Cardiac muscle cell (in vitro differentiated cells and primary cell): Measurements from ENCODE around the gene SORBS2. TPM values are rescaled to one million over a fixed set of nuclear protein-coding genes. Genes with fewer than 3 reads are reported as not detected.

Experiments
- DNase-seq, 2 donors: peaks; one replicate each; pipeline versions ENCODE4 v3.0.0 to v3.0.0-alpha.2; 2010 to 2017; ENCODE audit warnings: low read depth in 1 of 2, low spot score in 1 of 2
- H3K27ac ChIP-seq: fragments of 200-600 bp; sonication (generic); 2 replicates; pipeline ENCODE4 v1.5.1; 2016
- H3K27me3 ChIP-seq: fragments of 200-600 bp; sonication (generic); 2 replicates; pipeline ENCODE4 v1.6.0; 2016; ENCODE audit warnings: control low read depth
- H3K36me3 ChIP-seq: fragments of 200-600 bp; sonication (generic); 2 replicates; pipeline ENCODE4 v1.5.1; 2016; ENCODE audit warnings: control low read depth
- H3K4me1 ChIP-seq: fragments of 200-600 bp; sonication (generic); 2 replicates; pipeline ENCODE4 v1.8.1; 2017; ENCODE audit warnings: low read depth, mild to moderate bottlenecking, mixed run types
- H3K4me3 ChIP-seq: fragments of 200-600 bp; sonication (generic); 2 replicates; pipeline ENCODE4 v1.5.1; 2016; ENCODE audit warnings: mild to moderate bottlenecking
- H3K9me3 ChIP-seq: fragments of 200-600 bp; sonication (generic); 2 replicates; pipeline ENCODE4 v1.5.1; 2017; ENCODE audit warnings: low read depth, mild to moderate bottlenecking, control low read depth
- CTCF ChIP-seq: IDR thresholded peaks from 2 replicates; pipeline ENCODE4 v1.5.1; 2012; ENCODE audit warnings: low read depth, mild to moderate bottlenecking, low read length
- polyA plus RNA-seq: library from polyadenylated mRNA; unstranded; fragments of >200 nt; fragmentation: Nextera tagmentation; extraction: Ambion mirVana; gene quantifications from 2 replicates; pipeline ENCODE4 v1.2.1, GENCODE V29; 2016
- total RNA-seq: library from RNA; depleted of rRNA; stranded (reverse); fragments of >200 nt; gene quantifications from 2 replicates; pipeline ENCODE4 v1.2.3, GENCODE V29; 2016

Gene SORBS2
- total and polyA plus RNA-seq, 2 experiments from 2014 or later = 453 to 470 TPM

- no peak for TF ChIP-seq CTCF
- H3K4me1 ChIP-seq = no peaks in the 10 kb centered on the region
- peaks cover 98% of the 10 kb centered on the region for H3K36me3 ChIP-seq
- no peaks in the 10 kb centered on the region for H3K9me3 ChIP-seq
- H3K27me3 ChIP-seq = no peaks in the 10 kb centered on the region
- DNase-seq = no peak
- no peak overlapping the region for H3K4me3 ChIP-seq
- H3K27ac ChIP-seq = no peak overlapping the region
Observed at GRCh38 chr4:185623444-185624258, 188.3 kb downstream of the SORBS2 start.

GRCh38 chr4:185608185-185608584 is 203.8 kb downstream of the SORBS2 start:
- Histone ChIP-seq H3K36me3 (peaks cover 88% of the 10 kb centered on the region), H3K4me3 (no peak overlapping the region), H3K27ac (no peak overlapping the region), H3K9me3 (no peaks in the 10 kb centered on the region), H3K4me1 (no peaks in the 10 kb centered on the region), H3K27me3 (no peaks in the 10 kb centered on the region)
- DNase-seq = no peak
- no peak for TF ChIP-seq CTCF

GRCh38 chr4:185602397-185602796 is 209.6 kb downstream of the SORBS2 start:
- no peak overlapping the region for H3K4me3 ChIP-seq
- TF ChIP-seq CTCF = no peak
- H3K9me3 ChIP-seq = no peaks in the 10 kb centered on the region
- peaks cover 18% of the 10 kb centered on the region for H3K4me1 ChIP-seq
- H3K36me3 ChIP-seq = peaks cover 50% of the 10 kb centered on the region
- DNase-seq = no peak
- no peaks in the 10 kb centered on the region for H3K27me3 ChIP-seq
- H3K27ac ChIP-seq = peak overlapping the region; percentile 17

- no peak for TF ChIP-seq CTCF
- Histone ChIP-seq H3K27me3 (no peaks in the 10 kb centered on the region), H3K4me3 (no peak overlapping the region), H3K4me1 (peaks cover 18% of the 10 kb centered on the region), H3K36me3 (peaks cover 36% of the 10 kb centered on the region), H3K9me3 (no peaks in the 10 kb centered on the region), H3K27ac (peak overlapping the region; percentile 74)
- DNase-seq = peak in 1 of 2 donors; percentile 15
Observed at GRCh38 chr4:185600801-185601434, 211.1 kb downstream of the SORBS2 start.

- TF ChIP-seq CTCF = no peak
- Histone ChIP-seq H3K9me3 (no peaks in the 10 kb centered on the region), H3K4me3 (no peak overlapping the region), H3K27ac (peak overlapping the region; percentile 74), H3K4me1 (peaks cover 18% of the 10 kb centered on the region), H3K36me3 (peaks cover 27% of the 10 kb centered on the region), H3K27me3 (no peaks in the 10 kb centered on the region)
- peak in 1 of 2 donors; percentile 44 for DNase-seq
Observed at GRCh38 chr4:185599553-185600243, 212.3 kb downstream of the SORBS2 start.
